ENCODE measurements around the gene MECR. TPM values are rescaled to one million over a fixed set of nuclear protein-coding genes. Genes with fewer than 3 reads are reported as not detected.

Gene MECR
- total and polyA plus RNA-seq, 11 donors: 19.6 to 37.4 (median 33.1) TPM

DNA sequence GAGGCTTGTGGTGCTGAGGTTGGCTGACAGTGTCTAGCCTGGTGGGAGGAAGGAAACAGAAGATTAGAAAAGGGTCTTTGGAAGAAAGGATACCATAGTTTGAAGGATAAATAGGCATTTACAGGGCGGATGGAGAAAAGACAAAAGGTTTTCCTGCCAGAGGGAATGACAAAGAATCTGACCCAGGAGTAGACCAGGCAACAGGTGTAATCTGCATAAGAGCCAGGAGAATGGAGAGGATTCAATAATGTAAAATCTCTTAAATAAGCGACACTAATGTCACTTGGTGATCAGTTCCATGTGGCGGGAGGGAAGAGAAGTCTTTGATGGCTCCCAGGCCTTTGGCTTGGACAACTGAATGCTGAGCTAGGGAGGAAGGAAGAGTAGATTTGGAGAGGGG lies 9.4 kb downstream of the MECR start:
- Histone ChIP-seq H3K4me1 (no peaks in the 10 kb centered on the region), H3K27ac (no peak overlapping the region), H3K36me3 (peaks cover 0 to 39% (median 8%) of the 10 kb centered on the region in 9 donors), H3K9me3 (no peaks in the 10 kb centered on the region), H3K4me3 (no peak overlapping the region), H3K27me3 (no peaks in the 10 kb centered on the region)
- ATAC-seq (no peak), DNase-seq (no peak)
- TF ChIP-seq, protein P1, sequence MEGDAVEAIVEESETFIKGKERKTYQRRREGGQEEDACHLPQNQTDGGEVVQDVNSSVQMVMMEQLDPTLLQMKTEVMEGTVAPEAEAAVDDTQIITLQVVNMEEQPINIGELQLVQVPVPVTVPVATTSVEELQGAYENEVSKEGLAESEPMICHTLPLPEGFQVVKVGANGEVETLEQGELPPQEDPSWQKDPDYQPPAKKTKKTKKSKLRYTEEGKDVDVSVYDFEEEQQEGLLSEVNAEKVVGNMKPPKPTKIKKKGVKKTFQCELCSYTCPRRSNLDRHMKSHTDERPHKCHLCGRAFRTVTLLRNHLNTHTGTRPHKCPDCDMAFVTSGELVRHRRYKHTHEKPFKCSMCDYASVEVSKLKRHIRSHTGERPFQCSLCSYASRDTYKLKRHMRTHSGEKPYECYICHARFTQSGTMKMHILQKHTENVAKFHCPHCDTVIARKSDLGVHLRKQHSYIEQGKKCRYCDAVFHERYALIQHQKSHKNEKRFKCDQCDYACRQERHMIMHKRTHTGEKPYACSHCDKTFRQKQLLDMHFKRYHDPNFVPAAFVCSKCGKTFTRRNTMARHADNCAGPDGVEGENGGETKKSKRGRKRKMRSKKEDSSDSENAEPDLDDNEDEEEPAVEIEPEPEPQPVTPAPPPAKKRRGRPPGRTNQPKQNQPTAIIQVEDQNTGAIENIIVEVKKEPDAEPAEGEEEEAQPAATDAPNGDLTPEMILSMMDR (IDR thresholded peaks at IDR 0.05): no peak
- no peak for TF ChIP-seq POLR2A (IDR thresholded peaks at IDR 0.05)
- WGBS, 4 donors: 90 to 95% (median 91%) methylated on average over 3 of the region's 3 CpGs
- intact Hi-C loops (cut with DNase I): no loop called here

DNA sequence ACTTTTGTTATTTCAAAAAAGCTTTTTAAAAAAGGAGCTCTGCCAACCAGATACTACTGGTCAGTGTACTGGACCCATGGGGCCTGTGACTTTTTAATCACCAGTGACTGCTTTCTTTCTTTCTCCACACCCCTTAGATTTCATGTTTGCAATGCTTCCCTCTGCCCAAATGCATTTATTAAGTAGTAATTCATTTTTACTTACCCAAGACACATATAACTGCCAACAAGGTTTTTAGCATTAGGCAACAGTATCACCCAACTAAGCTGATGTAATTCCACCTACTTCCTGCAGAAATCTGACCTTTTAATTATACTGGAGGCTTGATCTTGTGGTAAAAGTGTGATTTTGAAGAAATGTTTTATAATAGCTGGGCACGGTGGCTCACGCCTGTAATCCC lies 12.5 kb downstream of the MECR start:
- no peaks in the 10 kb centered on the region for H3K27me3 ChIP-seq
- H3K9me3 ChIP-seq: no peaks in the 10 kb centered on the region
- no peaks in the 10 kb centered on the region for H3K4me1 ChIP-seq
- 69 to 97% (median 92%) methylated on average over 2 of the region's 2 CpGs for WGBS, 4 donors
- H3K36me3 ChIP-seq: peaks cover 0 to 66% (median 35%) of the 10 kb centered on the region in 9 donors
- DNase-seq (no peak), ATAC-seq (no peak)
- intact Hi-C loops (cut with DNase I): no loop called here
- H3K27ac ChIP-seq: no peak overlapping the region
- no peak overlapping the region for H3K4me3 ChIP-seq
- no peak for TF ChIP-seq POLR2A (IDR thresholded peaks at IDR 0.05)

DNA sequence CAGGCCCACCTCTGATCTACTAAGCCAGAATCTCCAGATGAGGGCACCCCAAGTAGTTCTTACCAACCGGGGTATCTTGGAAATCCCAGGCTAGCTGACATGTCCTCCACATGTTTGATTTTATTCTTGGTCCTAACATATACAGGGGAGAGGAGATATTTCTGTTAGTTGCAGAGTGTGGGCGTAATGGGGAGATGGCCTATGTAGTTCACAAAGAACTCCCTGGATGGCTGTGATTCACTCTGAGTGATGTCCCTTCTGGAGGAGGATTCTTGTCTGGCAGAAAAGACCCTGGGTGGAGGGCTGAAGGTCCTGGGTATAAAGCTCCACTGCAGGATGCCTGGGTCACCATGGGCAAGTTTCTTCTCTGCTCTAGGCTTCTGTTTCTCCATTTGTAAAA lies 13.1 kb downstream of the MECR start:
- DNase-seq: no peak
- ATAC-seq: no peak
- TF ChIP-seq, protein P1 (IDR thresholded peaks at IDR 0.05): no peak
- no peak for TF ChIP-seq POLR2A (IDR thresholded peaks at IDR 0.05)
- WGBS, 4 donors: 97 to 100% (median 98%) methylated on average over 2 of the region's 2 CpGs
- no peaks in the 10 kb centered on the region for H3K9me3 ChIP-seq
- H3K36me3 ChIP-seq: peaks cover 0 to 68% (median 41%) of the 10 kb centered on the region in 9 donors
- no peaks in the 10 kb centered on the region for H3K27me3 ChIP-seq
- H3K4me3 ChIP-seq: no peak overlapping the region
- intact Hi-C loops (cut with DNase I): no loop called here
- peaks cover 0 to 5% (median 0%) of the 10 kb centered on the region in 12 donors for H3K4me1 ChIP-seq
- no peak overlapping the region for H3K27ac ChIP-seq

DNA sequence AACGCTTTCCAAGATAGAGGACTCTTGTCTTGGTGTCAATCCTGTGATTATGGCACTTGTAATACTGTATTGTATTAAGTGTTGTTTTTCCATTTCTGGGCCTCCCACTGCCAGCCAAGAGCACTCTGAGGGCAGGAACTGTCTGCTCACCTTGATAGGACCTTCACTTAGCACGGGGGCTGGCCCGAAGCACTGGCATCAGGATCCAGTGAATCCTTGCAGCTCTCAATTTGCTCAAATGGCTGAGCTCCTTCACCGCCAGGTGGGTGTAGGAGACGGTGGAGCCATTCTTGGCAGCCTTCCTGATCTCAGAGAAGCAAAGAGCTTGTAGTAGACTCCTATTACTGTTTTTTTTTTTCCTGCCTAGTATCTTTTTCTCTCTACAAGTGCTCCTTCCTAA lies 17.7 kb downstream of the MECR start:
- no peak for DNase-seq
- intact Hi-C loops (cut with DNase I): no loop called here
- Histone ChIP-seq H3K4me3 (no peak overlapping the region), H3K27ac (no peak overlapping the region), H3K4me1 (peaks cover 0 to 6% (median 0%) of the 10 kb centered on the region in 12 donors), H3K9me3 (no peaks in the 10 kb centered on the region), H3K27me3 (no peaks in the 10 kb centered on the region), H3K36me3 (peaks cover 0 to 71% (median 55%) of the 10 kb centered on the region in 9 donors)
- WGBS, 4 donors: 52 to 74% (median 67%) methylated on average over 5 of the region's 5 CpGs
- TF ChIP-seq, protein P1 (IDR thresholded peaks at IDR 0.05): no peak
- TF ChIP-seq POLR2A (IDR thresholded peaks at IDR 0.05): no peak
- peak in 1 of 4 donors; percentile 44 for ATAC-seq
